Central memory CD4-positive, alpha-beta T cell (primary cell): ENCODE results near the gene WEE1.

Experiments used
- DNase-seq: peaks from one replicate; pipeline ENCODE4 v3.0.0; 2022

Gene WEE1

DNA sequence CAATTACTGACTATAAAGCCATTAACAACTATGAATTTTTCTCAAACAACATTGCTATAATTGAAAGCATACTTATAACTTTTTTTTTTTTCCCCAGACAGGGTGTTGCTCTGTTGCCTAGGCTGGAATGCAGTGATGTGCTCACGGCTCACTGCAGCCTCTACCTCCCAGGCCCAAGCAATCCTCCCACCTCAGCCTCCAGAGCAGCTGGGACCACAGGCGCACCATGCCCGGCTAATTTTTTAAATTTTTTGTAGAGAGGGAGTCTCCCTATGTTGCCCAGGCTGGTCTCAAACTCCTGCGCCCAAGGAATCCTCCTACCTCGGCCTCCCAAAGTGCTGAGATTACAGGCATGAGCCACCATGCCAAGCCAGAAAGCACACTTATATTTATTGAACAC is 6.1 kb upstream of the WEE1 start:
- no peak for DNase-seq

DNA sequence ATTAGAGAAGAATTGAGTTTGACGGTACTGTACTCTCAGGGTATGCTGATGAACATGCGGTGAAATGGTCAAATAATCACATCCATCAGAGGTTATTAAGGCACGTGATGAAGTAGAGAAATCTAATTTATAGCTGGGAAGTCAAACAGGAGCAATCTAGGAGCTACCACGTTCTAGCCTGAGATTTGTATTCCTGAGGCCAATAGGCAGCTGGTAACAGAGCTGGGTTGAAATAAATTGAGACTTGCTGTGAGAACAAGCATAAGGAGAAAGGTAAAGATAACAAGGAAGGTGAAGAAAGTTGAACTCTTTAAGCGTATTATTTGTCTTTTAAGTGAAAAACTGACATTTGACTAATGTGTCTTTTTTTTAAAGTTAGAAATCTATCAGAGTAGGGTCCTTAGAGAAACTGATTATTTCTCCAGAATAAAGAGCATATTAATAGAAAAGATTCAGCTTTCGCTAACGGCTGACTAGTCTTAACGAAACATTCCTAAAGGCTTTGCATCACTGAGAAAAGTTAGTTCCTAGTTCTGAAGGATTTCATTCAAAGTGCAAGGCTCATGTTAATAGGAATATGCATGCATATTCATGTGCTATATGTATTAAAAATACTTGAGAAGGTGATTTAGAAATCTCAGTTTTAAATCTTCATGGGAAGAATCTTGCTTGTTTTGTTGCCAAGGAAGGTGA is 5.2 kb upstream of the WEE1 start:
- no peak for DNase-seq

DNA sequence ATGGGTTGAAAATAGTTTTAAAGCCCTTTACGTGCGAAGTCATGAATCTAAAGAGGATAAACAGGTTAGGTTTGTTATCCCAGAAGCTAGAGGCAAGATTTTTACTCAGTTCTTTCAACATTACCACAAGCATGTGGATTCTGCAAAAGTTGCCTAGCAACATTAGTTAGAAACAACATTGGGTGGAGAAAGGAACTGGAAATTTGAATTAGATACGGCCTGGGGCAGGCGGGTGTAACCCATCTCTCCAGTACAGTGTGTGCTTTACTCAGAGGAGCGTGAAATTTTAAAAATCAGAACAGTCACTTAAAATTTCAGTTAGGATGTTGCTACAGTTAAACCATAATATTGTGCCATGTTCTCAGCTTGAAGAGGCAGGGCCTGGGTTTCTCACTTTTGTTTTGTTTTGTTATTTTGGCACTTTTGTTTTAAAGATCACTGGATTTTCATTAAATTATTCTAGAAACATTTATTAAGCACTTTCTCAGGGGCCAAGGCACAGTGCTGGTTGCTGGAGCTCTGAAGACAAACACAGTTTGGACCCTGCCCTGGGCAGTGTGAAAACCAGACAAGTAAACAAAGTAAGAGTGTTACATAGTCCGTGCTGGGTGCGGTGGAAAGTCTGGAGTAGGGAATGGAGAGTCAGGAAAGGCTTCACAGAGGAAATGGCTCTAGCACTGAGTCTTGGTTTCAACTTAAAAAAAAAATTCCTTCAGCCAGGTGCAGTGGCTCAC is 4.4 kb upstream of the WEE1 start:
- peak; percentile 43 for DNase-seq

GRCh38 chr11:9569588-9570164 is 3.8 kb upstream of the WEE1 start:
- no peak for DNase-seq

DNA sequence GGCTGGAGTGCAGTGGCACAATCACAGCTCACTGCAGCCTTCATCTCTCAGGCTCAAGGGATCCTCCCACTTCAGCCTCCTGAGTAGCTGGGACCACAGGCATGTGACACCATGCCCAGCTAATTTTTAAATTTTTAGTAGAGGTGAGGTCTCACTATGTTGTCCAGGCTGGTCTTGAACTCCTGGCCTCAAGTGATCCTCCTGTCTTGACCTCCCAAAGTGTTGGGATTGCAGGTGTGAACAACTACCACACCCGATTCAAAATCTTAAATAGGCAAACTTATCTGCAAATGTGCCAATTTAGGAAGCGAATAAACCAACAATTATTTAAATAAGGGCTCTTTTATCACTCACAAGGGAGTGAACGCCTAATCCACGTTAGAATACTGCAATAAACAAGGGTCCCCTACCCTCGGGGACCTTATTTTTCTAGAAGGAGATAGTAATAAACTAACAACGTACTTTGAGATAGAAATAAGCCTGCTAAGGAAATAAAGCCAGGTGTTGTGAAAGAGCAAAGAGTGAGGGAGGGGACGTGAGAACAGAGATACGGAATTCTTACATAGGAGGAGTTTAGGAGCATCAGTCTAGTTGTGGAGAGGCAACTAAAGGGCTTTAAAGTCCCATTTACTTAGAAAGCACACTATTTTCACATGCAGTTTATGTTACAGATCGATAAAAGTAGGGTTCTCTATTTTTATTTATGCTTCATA is 3.0 kb upstream of the WEE1 start:
- no peak for DNase-seq

- no peak for DNase-seq
Observed at GRCh38 chr11:9571071-9571762, 2.3 kb upstream of the WEE1 start.

- DNase-seq, result no peak
Observed at GRCh38 chr11:9571763-9572115, 1.7 kb upstream of the WEE1 start.

- DNase-seq, result no peak
Observed at GRCh38 chr11:9573775-9574621, 528 bp downstream of the WEE1 start.

- peak; percentile 19 for DNase-seq
Observed at GRCh38 chr11:9574622-9575259, 1.3 kb downstream of the WEE1 start.

DNA sequence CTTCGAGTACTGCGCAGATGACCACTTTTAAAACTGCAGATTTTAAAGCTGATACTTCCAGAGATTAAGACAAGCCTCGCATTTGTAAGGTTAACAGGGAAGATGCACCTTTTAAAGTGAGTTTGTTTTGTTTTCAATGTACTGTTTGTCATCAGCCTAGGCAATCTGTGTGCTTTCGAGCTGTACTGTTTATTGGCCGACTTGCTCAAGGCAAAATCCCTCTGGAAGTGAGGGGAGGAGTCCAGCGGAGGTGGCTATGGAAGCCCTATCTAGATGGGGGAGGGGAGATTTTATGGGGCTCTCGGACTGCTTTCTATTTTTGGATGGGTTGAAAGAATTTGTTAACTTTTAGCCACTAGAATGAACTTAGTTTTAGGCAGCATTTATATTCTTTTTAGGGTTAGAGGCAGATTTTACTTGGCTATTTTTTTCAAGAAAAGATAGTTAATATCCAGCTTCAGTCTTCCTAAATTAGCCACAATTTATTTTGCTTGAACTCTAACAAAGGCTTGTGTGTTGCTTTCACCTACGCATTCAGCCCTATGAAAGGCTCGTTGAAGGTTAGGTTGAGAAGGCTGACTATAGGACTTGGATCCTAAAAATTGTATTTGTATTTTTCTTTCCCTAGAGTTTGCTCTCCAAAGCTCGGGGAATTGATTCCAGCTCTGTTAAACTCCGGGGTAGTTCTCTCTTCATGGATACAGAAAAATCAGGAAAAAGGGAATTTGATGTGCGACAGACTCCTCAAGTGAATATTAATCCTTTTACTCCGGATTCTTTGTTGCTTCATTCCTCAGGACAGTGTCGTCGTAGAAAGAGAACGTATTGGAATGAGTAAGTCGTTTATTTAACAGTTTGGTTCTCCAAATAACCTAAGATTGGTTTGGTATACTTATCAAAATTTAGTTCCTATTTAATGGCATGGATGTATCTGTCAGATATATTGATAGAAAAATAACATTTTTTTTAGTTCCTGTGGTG is 2.1 kb downstream of the WEE1 start:
- DNase-seq, result no peak

DNA sequence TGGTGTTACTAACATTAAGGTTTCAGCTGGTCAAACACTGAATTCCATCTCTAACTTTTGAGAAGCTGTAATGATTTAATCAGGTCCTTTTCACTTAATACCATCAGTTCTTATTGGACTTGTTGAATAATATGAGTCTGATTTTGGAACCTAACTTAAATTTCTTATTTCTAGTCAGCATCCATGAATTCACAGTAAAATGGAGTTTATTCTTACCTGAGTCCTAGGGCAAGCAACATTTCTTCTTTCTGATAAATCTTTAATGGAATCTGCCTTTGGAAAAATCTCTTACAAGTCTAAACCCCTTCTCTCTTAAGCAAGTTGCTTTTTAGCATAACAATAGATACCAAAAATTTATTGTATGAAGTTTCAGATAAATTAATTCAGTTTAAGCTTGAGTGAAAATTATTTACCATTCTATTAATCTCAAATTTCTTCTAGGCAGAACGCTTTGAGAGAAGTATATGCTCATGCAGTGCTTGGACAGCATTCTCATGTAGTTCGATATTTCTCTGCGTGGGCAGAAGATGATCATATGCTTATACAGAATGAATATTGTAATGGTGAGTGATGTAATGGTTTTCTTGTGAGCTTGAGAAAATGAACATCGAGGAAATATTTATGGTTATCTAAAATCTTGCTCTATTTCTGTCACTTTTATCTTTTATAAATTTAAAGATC is 3.4 kb downstream of the WEE1 start:
- DNase-seq, result no peak

GRCh38 chr11:9577556-9577955 is 4.1 kb downstream of the WEE1 start:
- DNase-seq, result peak; percentile 29

DNA sequence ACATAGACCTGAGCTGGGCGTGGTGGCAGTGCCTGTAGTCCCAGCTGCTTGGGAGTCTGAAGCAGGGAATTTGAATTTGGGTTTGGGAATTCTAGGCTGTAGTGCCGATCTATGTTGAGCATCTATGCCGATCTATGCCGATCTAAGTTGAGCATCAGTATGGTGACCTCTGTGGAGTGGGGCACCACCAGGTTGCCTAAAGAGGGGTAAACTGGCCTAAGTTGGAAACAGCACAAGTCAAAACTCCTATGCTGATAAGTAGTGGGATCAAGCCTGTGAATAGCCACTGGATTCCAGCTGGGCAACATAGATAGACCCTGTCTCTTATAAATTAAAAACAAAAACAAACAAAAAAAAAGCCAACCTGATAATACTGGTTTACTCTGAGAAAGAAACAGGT is 7.4 kb downstream of the WEE1 start:
- DNase-seq, result no peak

DNA sequence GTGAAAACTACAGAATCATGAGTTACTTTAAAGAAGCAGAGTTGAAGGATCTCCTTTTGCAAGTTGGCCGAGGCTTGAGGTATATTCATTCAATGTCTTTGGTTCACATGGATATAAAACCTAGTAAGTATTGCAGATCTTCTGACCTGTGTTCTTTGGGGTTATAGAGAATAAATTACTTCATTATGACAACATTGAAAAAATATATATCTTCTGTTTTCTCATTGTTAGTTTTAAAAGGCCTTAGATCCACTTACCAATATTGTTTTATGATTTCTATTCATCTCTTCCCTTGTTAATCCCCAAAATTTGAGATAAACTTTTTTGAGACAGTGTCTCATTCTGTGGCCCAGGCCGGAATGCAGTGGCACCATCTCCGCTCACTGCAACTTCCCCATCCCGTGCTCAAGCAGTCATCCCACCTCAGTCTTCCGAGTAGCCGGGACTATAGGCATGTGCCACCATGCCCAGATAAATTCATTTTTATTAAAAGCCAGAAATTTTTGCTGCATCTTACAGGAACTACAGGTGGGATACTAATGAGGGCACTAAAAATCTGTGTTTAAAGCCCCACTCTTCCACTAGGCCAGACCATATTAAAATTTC is 8.2 kb downstream of the WEE1 start:
- no peak for DNase-seq

- no peak for DNase-seq
Observed at GRCh38 chr11:9590717-9591116, 17.2 kb downstream of the WEE1 start.

GRCh38 chr11:9594267-9595046 is 21.0 kb downstream of the WEE1 start:
- no peak for DNase-seq

GRCh38 chr11:9596926-9597464 is 23.5 kb downstream of the WEE1 start:
- DNase-seq, result no peak

- DNase-seq, result no peak
Observed at GRCh38 chr11:9600166-9600565, 26.7 kb downstream of the WEE1 start.
